Measurements from ENCODE around the gene SYNGR4.

DNA sequence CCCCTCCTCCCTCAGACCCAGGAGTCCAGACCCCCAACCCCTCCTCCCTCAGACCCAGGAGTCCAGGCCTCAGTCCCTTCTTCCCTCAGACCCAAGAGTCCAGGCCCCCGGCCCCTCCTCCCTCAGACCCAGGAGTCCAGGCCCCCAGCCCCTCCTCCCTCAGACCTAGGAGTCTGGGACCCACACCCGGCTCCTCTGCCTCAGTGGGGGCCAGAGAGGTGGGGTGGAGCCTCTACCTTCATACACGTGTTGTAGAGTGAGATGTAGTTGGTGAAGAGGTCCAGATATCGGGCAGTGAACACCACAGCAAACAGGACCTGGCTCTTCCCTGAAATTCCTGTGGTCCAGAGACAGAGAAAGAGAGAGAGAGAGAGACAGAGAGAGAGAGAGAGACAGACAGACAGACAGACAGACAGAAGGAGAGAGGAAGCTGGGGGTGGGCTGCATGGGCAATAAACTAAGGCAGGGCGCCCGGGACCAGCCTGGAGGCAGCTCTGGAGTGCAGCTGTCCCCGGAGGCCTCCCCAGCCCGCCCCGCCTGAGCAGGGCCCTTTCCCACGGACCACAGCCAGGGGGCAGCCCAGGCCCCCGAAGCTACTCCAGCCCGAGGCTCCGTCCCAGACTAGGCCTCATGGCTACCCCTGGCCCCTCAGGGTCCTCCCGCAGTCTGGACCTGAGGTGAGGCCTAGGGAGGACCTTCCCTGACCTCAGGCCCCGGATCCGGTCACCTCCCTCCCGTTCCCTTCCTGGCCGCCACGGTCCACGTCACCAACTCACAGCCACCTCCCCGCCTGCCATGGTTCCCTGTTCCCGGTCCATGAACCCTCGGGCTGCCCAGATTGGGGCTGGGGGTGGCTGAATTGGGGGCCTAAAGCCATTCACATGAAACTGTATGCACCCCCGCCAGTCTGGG, 26.3 kb downstream of the SYNGR4 start:
- TF ChIP-seq, protein P1, sequence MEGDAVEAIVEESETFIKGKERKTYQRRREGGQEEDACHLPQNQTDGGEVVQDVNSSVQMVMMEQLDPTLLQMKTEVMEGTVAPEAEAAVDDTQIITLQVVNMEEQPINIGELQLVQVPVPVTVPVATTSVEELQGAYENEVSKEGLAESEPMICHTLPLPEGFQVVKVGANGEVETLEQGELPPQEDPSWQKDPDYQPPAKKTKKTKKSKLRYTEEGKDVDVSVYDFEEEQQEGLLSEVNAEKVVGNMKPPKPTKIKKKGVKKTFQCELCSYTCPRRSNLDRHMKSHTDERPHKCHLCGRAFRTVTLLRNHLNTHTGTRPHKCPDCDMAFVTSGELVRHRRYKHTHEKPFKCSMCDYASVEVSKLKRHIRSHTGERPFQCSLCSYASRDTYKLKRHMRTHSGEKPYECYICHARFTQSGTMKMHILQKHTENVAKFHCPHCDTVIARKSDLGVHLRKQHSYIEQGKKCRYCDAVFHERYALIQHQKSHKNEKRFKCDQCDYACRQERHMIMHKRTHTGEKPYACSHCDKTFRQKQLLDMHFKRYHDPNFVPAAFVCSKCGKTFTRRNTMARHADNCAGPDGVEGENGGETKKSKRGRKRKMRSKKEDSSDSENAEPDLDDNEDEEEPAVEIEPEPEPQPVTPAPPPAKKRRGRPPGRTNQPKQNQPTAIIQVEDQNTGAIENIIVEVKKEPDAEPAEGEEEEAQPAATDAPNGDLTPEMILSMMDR (IDR thresholded peaks at IDR 0.05): peak; percentile 61
- no peak for TF ChIP-seq EZH2phosphoT487 (IDR thresholded peaks at IDR 0.05)
- TF ChIP-seq EZH2 (IDR thresholded peaks at IDR 0.05): no peak

All from neural progenitor cell (in vitro differentiated cells).